Jurkat, Clone E6-1 (cell line): Measurements from ENCODE around the gene DENND2A.
"Not testable (repeated sequence)": the region's sequence is repeated elsewhere in the genome, so short reads cannot be mapped to it uniquely, and the experiment has no call there.

Experiments used
- DNase-seq: peaks from one replicate; pipeline ENCODE4 v3.0.0-alpha.2; 2011; ENCODE audit warnings: low read depth, low spot score
- H3K4me3 ChIP-seq: 2 replicates; pipeline ENCODE4 v1.5.1; 2011; ENCODE audit warnings: mild to moderate bottlenecking, low read length, control low read depth, moderate library complexity

Gene DENND2A

DNA sequence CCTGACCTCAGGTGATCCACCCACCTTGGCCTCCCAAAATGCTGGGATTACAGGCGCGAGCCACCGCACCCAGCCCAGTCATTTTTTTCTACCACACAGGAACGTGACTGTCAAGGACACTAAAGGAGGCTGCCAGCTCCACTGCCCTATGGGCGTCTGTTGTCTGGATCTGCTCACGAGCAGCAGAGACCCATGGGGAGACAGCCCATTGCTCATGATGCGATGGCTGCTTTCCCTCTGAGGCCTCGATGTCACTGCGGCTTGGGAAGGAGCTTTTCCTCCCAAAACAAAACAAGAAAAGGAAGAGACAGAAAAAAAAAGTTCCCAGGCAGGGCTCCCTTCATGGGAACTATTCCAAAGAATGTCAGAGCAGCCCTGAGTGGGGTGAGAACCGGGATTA lies 70.5 kb downstream of the DENND2A start:
- no peak overlapping the region for H3K4me3 ChIP-seq
- DNase-seq = no peak

DNA sequence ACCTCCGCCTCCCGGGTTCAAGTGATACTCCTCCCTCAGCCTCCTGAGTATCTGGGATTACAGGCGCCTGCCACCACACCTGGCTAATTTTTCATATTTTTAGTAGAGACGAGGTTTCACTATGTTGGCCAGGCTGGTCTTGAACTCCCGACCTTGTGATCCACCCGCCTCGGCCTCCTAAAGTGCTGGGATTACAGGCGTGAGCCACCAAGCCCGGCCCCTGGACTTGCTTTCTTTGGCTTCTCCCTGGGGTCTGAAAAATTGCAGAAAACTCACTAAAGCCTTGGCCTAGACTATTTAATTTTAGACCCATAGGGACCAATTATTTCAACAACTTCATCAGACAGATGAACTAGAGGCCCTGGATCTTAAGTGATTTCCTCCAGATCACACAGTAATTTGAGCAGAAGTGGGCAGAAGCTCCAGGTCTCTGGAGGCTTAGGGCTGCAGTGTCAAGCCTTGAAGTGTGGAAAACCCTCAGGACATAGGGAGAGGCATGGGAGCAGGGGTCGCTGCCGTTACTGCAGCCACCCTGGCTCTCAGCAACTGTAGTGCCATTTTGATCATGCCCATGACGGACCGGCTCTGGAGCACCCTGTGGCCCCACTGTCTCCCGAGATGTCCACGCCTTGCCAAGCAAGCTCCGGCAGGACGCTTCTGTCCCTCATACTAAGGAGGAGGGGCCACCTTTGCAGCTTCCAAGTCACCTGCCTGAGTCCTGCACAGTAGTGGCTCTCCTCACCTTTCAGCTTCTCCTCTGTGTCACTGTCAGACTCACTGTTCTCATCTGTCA lies 72.4 kb downstream of the DENND2A start:
- H3K4me3 ChIP-seq = no peak overlapping the region
- DNase-seq = no peak

DNA sequence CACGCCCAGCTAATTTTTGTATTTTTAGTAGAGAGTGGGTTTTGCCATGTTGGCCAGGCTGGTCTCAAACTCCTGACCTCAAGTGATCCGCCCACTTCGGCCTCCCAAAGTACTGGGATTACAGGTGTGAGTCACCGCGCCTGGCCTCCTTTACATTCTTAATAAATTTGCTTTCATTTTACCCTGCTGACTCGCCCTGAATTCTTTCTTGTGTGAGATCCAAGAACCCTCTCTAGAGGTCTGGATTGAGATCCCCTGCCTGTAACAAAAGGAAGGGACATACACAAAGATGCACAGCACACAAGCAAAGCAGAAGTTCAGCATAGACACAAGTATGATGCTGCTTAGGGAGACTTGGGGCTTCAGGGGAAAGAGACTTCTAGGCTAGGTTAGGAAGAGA lies 74.4 kb downstream of the DENND2A start:
- not testable (repeated sequence) for H3K4me3 ChIP-seq, DNase-seq

DNA sequence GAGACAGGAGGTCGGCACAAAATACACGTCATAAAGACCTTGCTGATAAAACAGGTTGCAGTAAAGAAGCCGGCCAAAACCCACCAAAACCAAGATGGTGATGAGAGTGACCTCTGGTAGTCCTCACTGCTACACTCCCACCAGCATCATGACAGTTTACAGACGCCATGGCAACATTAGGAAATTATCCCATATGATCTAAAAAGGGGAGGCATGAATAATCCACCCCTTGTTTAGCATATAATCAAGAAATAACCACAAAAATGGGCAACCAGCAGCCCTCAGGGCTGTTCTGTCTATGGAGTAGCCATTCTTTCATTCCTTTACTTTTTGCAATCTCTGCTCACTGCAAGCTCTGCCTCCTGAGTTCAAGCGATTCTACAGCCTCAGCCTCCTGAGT lies 74.9 kb downstream of the DENND2A start:
- H3K4me3 ChIP-seq, DNase-seq: not testable (repeated sequence)

DNA sequence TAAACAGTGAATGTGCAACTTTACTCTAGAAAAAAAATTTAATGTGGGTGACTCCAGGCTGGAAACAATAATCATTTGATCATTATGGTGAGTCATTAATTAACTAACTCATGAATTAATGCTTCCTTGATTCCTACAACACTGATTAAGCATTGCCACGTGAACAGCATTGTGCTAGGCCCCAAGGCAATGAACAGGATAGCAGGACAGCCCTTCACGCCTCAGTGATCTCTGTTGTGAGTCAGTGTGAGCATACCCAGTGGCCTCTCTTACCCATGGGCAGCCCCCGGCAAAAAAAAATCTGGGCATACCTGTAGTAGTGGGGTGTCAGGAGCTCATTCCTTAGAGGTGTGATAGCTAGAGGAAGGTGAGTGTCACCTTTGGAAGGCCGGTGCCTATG lies 76.0 kb downstream of the DENND2A start:
- no peak for DNase-seq
- H3K4me3 ChIP-seq = no peak overlapping the region

DNA sequence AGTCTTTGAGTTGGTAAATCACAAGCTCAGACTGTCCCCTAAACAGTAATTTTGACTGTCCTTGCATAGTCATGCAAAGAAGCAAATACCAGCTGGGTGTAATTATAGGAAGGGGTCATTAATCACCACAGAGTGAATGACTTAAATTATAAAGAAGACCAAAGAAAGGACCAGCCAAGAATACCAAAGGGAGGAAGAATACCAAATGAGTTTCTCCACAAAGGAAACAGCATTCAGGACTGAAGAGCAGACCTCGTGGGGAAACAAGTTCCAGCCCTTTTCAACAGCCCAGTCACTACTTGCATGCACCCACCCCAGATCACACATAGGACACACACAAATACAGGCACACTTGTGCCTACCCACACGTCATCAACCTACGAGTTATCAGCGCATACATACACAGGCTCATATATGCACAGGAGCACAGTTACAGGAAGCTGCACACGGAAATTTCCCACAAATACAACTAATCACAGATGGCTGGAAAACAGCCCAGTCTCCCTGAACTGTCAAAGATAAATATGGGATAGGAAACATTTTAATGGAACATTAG lies 77.6 kb downstream of the DENND2A start:
- DNase-seq = no peak
- H3K4me3 ChIP-seq = no peak overlapping the region

DNA sequence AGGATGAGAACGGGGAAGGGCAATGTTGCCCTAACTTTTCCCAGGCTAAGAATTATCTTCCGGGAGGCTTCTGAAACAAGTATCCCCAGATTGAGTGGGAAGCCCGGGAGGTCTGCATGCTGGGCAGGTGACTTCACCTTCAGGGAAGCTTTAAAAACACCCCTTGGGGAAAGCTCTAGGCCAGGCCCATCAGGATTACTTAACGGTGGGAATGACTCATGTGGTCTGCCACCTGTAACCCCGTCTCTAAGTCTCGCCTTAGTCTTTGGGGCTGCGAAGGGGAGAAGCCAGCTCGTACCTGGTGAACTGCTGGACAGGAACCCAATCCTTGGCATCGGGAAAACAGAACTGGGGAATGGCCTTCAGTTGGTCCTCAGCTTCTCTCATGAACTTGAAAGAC lies 81.2 kb downstream of the DENND2A start:
- no peak overlapping the region for H3K4me3 ChIP-seq
- DNase-seq = no peak

DNA sequence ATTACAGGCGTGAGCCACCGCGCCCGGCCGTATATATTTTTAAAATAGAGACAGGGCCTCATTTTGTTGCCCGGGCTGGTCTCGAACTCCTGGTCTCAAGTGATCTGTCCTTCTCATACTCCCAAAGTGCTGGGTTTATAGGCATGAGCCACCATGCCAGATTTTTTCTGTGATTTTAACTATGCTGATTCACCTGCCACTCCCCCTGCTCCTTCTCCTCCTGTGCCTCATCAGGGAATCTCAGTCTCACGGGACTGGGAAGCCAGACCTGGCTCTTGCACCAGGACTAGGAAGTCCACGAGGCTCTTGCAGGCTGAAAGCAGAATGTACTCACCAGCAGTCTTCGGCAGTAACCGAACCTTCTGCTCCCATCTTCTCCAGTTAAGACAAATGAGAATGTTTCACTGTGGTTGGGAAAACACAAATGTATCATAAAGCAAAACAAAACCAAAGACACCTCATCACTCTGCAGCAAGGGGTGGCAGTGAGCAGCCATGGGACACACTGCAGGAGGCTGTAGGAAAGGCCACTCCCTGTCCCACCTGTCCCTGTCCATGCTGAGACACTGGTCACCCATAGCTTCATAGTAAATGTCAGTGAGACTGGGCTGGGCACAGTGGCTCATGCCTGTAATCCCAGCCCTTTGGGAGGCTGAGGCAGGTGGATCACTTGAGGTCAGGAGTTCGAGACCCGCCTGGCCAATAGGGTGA lies 82.6 kb downstream of the DENND2A start:
- H3K4me3 ChIP-seq = no peak overlapping the region
- no peak for DNase-seq

DNA sequence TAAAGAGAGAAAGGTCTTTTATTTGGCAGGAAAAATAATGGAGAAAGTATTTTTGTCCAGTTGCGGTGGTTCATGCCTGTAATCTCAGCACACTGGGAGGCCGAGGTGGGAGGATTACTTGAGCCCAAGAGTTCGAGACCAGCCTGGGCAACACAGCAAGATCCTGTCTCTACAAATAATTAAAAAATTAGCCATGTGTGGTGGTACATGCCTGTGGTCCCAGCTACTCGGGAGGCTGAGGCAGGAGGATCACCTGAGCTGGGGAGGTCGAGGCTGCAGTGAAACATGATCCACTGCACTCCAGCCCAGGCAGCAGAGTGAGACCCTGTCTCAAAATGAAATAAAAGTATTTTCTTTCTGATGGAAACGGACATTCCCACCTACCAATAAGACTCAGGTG lies 83.5 kb downstream of the DENND2A start:
- H3K4me3 ChIP-seq = no peak overlapping the region
- no peak for DNase-seq

DNA sequence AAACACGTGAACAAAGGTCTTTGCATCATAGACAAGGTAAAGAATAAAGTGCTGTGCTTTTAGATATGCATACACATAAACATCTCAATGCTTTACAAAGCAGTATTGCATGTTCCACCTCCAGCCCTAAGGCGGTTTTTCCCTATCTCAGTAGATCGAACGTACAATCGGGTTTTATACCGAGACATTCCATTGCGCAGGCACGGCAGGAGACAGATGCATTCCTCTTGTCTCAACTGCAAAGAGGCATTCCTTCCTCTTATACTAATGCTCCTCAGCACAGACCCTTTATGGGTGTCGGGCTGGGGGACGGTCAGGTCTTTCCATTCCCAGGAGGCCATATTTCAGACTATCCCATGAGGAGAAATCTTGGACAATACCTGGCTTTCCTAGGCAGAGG lies 87.4 kb downstream of the DENND2A start:
- not testable (repeated sequence) for DNase-seq, H3K4me3 ChIP-seq

DNA sequence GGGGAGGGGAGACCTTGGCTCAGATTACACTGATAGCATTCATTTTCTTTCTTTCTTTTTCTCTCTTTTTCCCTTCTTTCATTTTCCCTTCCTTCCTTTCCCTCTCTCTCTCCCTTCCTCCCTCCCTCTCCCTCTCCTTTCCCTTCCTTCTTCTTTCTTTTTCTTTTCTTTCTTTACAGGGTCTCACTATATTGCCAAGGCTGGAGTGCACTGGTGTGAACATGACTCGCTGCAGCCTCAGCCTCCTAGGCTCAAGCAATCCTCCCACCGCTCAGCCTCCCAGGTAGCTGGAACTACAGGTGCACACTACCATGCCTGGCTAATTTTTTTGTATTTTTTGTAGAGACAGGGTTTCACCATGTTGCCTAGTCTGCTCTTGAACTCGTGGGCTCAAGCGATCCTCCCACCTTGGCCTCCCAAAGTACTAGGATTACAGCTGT lies 88.4 kb downstream of the DENND2A start:
- H3K4me3 ChIP-seq = no peak overlapping the region
- DNase-seq = no peak

DNA sequence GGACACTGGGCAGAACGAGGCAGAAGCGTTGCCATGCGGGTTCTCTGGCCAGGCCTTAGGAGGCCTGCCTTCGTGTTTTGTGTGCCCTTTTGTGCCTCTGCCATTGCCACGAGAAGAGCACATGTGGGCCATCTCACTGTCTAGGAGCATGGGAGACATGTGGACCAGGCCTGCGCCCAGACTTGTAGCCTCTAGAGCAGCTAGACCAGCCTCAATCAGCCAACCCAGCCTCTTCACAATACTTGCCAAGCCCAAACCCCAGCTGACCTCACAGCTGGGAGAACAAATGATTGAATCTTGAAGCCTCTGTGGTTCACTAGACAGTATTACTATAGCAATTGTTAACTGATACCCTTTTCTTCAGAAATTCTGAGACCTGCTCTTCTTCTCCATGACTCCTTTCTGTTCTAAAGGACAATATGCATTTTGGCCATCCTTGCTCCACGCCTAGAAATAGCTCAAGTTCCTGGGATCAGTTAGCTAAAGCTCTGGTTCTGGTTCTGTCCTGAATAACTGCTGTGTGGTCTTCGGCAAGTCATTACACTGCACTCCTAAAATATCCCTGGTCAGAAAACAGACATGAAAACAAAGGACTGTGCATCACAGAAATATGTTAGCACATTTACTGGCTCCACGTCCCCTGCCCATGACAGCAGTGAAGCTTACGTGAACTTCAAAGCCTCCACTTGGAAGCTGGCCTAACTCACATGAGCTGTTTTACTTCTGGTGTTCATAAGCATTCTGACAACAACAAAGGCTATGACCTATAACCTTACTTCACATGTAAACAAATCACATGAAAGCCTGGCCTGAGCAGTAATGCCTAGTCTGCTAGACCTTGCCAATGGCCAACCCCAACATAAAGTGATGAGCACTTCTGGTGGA lies 89.0 kb downstream of the DENND2A start:
- no peak for DNase-seq

DNA sequence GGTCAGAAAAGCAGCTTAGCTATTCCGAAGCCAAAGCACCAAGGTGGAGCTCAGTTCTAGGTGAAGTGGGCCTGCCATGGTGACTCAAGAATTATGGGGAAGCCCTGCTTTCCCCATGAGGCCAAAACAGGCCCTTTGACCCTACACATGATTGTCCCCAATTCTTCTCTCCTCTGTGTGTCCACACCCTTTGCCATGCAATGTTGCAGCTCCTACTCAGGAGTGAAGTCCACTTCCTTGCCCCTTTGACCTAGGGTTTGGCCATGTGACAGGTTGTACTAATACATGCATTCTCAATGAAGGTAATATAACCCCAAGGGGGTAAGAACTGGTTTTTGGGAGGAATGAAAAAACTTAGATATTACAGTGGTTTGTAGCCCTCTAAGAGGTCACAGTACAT lies 93.7 kb downstream of the DENND2A start:
- DNase-seq = no peak
- H3K4me3 ChIP-seq = no peak overlapping the region

More for the DNA sequence above, 89.0 kb downstream of the DENND2A start:
- H3K4me3 ChIP-seq = no peak overlapping the region

DNA sequence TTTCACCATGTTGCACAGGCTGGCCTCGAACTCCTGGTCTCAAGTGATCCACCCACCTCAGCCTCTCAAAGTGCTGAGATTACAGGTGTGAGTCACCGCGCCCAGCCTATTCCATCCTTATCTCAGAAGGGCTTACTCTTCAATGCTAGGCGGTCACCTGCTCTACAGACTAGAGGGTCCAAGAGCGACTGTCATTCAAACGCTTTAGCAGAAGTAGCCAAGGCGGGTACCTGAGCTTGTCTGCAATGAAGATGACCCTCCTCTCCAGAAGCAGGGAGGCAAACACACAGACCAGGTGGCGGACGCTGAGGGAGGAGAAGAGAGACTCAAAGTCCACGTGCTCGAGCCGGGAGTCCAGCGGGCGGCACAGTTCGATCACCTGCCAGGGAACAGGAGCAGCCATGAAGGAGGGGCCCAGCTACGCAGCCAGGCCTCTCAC lies 96.2 kb downstream of the DENND2A start:
- no peak overlapping the region for H3K4me3 ChIP-seq
- DNase-seq = no peak

DNA sequence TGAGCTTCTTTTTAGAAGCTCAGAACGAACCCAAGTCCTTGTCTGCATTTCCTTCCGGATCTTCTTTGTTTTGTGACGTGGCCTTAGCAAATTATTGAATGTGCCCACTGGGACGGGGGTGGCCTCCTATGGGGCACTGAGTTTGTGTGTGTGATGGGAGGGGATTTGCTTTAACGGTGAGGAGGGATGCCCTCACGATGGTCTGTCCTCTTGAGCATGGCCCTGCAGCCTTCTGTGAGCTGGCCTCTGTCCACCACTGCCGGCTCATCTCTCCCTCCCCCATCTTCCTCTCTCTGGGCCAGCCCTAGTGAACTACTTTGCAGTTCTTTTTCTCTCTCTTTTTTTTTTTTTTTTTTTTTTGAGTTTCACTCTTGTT lies 98.4 kb downstream of the DENND2A start:
- H3K4me3 ChIP-seq = no peak overlapping the region
- no peak for DNase-seq

DNA sequence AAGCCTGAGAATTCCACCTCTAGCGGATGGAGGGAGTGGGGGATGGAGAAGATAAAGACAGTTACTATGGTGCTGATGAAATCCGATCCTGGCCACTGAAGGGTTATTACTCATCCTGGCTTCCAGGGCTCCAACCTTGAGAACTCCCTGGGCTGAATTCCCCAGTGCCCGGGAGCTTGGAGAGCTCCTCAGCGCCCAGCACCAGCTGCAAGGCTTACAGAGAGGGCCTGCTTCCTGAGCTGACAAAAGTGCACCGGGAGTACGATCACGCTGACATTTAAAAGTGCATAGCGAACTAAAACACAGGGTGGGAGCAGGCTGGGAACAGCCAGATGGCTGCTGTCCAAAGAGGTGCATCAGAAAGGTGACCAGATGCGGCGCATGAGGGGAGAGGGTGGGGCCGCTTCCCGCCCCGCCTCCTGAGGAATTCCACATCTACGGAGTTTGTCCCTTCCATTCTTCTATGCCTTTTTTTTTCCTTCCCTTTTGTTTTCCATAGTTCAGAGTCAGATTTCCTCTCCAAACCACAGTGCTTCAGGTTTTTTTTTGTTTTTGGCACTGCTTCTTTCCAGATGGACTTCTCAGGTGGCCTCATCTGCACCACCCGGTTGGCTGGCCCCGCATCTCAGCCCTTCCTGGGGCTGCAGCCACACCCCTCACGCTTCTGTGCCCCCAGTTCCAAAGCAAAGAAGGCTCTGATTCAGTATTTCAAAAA lies 98.9 kb downstream of the DENND2A start:
- no peak overlapping the region for H3K4me3 ChIP-seq
- no peak for DNase-seq

DNA sequence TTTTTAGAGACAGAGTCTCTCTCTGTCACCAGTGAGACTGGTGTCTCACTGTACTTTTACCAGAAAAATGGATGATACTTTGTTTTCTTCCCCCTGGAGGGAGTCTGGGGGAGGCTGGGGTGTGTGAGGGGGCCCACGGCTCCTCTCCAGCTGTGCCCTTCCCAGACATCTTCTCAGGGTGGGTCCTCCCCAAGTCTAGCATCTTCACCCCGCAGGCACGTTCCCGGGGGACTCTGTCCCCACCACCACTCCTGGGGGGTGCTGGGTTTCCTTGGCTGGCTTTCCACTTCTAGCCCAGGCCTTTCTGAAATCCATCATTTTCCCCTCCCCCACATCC lies 99.5 kb downstream of the DENND2A start:
- DNase-seq = no peak
- no peak overlapping the region for H3K4me3 ChIP-seq

DNA sequence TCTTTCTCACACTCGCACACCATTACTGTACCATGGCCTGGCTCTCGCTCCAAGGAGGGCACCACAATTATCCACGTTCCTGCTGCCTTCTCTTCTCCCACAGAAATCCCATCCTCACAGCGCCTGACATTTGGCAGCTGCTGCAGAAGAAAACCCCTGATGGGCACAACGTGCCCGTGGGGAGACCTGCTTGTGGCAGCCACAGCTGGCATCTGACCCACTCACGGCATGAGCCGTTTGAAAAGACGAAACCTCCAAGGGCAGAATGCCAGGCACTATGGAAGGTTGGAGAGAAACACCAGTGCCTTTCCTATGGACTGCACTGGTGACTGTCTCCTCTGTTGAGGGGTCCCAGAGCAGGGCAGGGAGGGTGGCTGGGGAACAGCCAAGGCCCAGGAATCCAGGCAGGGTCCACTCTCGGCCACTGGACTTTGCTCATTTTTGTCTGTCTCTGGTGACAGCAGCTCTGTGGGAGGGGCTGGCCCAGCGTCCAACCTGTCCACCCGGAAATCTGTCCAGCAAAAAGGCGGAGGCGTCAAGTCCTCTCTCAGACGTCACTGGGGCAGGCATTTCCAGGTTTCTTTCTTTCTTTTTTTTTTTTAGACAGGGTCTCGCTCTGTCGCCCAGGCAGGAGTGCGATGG lies 100.4 kb downstream of the DENND2A start:
- DNase-seq = no peak
- no peak overlapping the region for H3K4me3 ChIP-seq

DNA sequence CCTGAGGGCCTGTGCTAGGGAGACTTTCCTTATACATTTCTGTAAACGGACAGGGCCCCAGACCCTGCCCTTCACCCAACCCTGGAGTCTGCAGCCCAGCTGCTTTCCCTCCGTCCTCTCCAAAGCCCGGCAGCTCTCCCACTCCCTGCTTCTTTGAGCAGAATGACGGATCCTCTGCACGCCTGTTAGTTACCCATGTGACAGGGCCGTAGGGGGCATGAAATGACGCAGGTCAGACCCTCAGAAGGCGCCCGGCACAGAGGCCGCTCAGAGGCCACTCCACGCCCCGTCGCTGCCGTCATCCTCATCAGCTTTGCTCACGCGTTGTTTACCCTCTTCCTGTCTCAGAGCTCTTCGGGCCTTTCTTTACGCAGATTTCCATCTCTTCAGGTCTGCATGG lies 101.2 kb downstream of the DENND2A start:
- DNase-seq = no peak
- H3K4me3 ChIP-seq = no peak overlapping the region
